ENCODE results near the gene CPT1B.

GRCh38 chr22:50573491-50574382 is 4.5 kb downstream of the CPT1B start:
- TF ChIP-seq CTCF (IDR thresholded peaks at IDR 0.05) (no peak), POLR2A (IDR thresholded peaks at IDR 0.05) (no peak)

Data from esophagus squamous epithelium (tissue), 4 donors.